Ishikawa (cell line): ENCODE data around the gene SCARF2.
A peak's percentile ranks its signal among the peaks of the same experiment; 100 is the strongest.

Experiments
- CEBPB ChIP-seq: IDR thresholded peaks from 2 replicates; pipeline ENCODE4 v1.6.1; 2012
- CREB1 ChIP-seq: IDR thresholded peaks from 2 replicates; pipeline ENCODE4 v1.6.1; 2012; ENCODE audit warnings: low read depth
- EGR1 ChIP-seq: IDR thresholded peaks from 2 replicates; pipeline ENCODE4 v1.6.1; 2012
- EP300 ChIP-seq: IDR thresholded peaks from 2 replicates; pipeline ENCODE4 v1.6.1; 2012; ENCODE audit warnings: borderline replicate concordance
- FOXM1 ChIP-seq: IDR thresholded peaks from 2 replicates; pipeline ENCODE4 v1.6.1; 2012; ENCODE audit warnings: low read depth, borderline replicate concordance
- NFIC ChIP-seq: IDR thresholded peaks from 2 replicates; pipeline ENCODE4 v1.6.1; 2012
- RAD21 ChIP-seq: IDR thresholded peaks from 2 replicates; pipeline ENCODE4 v1.6.1; 2012; ENCODE audit warnings: low read depth
- TAF1 ChIP-seq: IDR thresholded peaks from 2 replicates; pipeline ENCODE4 v1.6.1; 2012; ENCODE audit warnings: low read depth, mild to moderate bottlenecking
- TCF12 ChIP-seq: IDR thresholded peaks from 2 replicates; pipeline ENCODE4 v1.6.1; 2012; ENCODE audit warnings: low read depth
- TEAD4 ChIP-seq: IDR thresholded peaks from 2 replicates; pipeline ENCODE4 v1.6.1; 2012
- USF1 ChIP-seq: IDR thresholded peaks from 2 replicates; pipeline ENCODE4 v1.6.1; 2012
- YY1 ChIP-seq: IDR thresholded peaks from 2 replicates; pipeline ENCODE4 v1.6.1; 2012; ENCODE audit warnings: low read depth
- ZBTB7A ChIP-seq: IDR thresholded peaks from 2 replicates; pipeline ENCODE4 v1.6.1; 2012; ENCODE audit warnings: low read depth
- TF ChIP-seq, protein P1 (sequence below): IDR thresholded peaks from 2 replicates; pipeline ENCODE4 v1.6.1; 2012
- TF ChIP-seq, protein P2 (sequence below): IDR thresholded peaks from 2 replicates; pipeline ENCODE4 v1.6.1; 2012; ENCODE audit warnings: low read depth, mild to moderate bottlenecking

SCARF2 gene

DNA sequence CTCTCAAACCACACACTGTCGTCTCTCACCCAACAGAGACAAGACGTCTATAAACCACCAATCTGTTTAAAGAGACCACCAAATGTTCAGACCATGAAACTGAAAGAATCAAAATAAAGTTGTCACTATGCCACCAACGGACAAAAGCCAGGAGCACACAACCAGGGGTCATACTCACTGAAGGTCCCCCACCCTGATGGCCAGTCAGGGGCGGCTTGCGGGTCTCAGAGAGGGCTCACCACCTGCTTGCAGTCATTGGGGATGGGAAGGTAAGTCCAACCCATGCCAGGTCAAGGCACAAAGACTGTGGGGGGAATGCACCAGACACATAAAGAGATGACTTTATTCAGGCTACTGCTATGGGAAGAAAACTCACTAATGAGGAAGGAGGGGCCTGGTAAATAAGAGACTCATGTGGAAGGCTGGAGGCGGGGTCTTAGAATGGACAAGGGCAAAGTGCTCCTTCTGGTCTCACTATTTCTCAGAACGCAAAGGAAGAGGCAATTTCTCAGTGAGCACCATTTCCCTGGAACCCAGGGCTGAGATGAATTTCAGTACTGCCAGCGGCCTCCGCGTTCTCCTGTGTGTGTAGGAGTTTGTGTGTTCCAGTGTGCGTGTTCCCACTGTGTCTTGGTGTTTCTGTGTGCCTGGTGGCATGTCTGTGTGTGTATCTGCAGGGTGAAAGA is 17.3 kb downstream of the SCARF2 start:
- no peak for TF ChIP-seq EP300
- TF ChIP-seq USF1 = no peak
- TF ChIP-seq EGR1 = no peak
- no peak for TF ChIP-seq CREB1

GRCh38 chr22:20419664-20419951 is 18.0 kb downstream of the SCARF2 start:
- TF ChIP-seq CEBPB (no peak), TAF1 (no peak)

DNA sequence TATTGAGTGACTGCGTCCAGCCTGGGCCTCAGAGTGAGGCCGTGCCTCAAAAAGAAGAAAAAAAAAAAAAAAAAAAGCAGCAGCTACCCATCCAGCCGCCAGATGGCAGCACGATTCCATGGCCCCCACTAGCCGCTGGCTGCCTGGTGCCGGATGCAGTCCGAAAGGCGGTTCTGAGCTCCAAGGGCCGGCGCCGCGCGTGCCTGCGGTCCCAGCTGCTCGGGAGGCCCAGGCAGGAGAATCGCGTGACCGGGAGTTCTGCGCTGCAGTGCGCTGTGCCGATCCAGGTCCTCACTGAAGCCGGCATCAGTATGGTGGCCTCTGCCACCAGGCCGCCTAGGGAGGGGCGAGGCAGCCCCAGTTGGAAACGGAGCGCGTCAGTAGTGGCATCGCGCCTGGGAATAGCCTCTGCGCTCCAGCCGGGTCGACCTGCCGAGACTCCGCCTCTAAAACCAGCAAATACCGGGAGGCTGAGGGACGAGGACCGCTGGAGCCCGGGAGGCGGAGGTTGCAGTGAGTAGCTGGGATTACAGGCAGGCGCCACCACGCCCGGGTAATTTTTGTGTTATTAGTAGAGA is 19.3 kb downstream of the SCARF2 start:
- TF ChIP-seq TAF1 = no peak
- no peak for TF ChIP-seq TCF12
- peak; percentile 20; the same call in 1 of the 2 replicates for TF ChIP-seq USF1
- no peak for TF ChIP-seq YY1
- TF ChIP-seq TEAD4 = no peak
- TF ChIP-seq ZBTB7A = 0 out of 2 replicates have a peak, but pooled peaks have one; percentile 14
- peak; percentile 94 for TF ChIP-seq RAD21
- 0 out of 2 replicates have a peak, but pooled peaks have one; percentile 9 for TF ChIP-seq NFIC
- TF ChIP-seq, protein P1, sequence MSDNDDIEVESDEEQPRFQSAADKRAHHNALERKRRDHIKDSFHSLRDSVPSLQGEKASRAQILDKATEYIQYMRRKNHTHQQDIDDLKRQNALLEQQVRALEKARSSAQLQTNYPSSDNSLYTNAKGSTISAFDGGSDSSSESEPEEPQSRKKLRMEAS = peak; percentile 74

DNA sequence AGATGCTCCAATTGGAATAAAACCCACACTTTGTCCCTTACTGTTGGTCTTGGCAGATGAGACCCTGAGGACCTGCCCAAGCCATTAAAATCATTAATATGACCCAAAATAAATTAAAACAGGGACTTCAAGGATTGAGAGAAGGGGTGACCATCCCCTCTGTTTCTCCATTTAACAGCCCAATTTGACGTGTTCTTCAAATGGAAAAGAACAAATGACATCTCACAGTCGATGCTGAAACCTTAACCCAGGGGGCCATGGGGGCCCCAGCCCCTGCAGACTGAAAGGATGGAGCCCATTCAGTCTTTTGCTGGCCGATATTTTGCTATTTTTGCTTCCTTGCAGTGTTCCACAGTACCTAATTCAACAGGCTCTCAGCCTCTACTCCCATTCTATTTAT is 23.2 kb downstream of the SCARF2 start:
- TF ChIP-seq NFIC (no peak), CEBPB (no peak), ZBTB7A (no peak), USF1 (no peak), TEAD4 (no peak), CREB1 (no peak), YY1 (no peak), TCF12 (no peak), TAF1 (no peak), RAD21 (no peak), EP300 (no peak)
- TF ChIP-seq, protein P1 = no peak
- TF ChIP-seq, protein P2, sequence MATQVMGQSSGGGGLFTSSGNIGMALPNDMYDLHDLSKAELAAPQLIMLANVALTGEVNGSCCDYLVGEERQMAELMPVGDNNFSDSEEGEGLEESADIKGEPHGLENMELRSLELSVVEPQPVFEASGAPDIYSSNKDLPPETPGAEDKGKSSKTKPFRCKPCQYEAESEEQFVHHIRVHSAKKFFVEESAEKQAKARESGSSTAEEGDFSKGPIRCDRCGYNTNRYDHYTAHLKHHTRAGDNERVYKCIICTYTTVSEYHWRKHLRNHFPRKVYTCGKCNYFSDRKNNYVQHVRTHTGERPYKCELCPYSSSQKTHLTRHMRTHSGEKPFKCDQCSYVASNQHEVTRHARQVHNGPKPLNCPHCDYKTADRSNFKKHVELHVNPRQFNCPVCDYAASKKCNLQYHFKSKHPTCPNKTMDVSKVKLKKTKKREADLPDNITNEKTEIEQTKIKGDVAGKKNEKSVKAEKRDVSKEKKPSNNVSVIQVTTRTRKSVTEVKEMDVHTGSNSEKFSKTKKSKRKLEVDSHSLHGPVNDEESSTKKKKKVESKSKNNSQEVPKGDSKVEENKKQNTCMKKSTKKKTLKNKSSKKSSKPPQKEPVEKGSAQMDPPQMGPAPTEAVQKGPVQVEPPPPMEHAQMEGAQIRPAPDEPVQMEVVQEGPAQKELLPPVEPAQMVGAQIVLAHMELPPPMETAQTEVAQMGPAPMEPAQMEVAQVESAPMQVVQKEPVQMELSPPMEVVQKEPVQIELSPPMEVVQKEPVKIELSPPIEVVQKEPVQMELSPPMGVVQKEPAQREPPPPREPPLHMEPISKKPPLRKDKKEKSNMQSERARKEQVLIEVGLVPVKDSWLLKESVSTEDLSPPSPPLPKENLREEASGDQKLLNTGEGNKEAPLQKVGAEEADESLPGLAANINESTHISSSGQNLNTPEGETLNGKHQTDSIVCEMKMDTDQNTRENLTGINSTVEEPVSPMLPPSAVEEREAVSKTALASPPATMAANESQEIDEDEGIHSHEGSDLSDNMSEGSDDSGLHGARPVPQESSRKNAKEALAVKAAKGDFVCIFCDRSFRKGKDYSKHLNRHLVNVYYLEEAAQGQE = no peak

GRCh38 chr22:20414059-20414440 is 23.6 kb downstream of the SCARF2 start:
- TF ChIP-seq TEAD4 (no peak), RAD21 (no peak), EP300 (no peak), EGR1 (no peak), TAF1 (no peak), CEBPB (no peak), ZBTB7A (no peak), CREB1 (no peak), FOXM1 (no peak), USF1 (no peak), TCF12 (no peak)
- TF ChIP-seq, protein P1 = no peak
- TF ChIP-seq, protein P2 = no peak
